Measurements from ENCODE around the gene ERC1. TPM values are rescaled to one million over a fixed set of nuclear protein-coding genes. Genes with fewer than 3 reads are reported as not detected.

The ERC1 gene
- total and polyA plus RNA-seq, 7 donors, result 4.0 to 35.6 (median 29.4) TPM

DNA sequence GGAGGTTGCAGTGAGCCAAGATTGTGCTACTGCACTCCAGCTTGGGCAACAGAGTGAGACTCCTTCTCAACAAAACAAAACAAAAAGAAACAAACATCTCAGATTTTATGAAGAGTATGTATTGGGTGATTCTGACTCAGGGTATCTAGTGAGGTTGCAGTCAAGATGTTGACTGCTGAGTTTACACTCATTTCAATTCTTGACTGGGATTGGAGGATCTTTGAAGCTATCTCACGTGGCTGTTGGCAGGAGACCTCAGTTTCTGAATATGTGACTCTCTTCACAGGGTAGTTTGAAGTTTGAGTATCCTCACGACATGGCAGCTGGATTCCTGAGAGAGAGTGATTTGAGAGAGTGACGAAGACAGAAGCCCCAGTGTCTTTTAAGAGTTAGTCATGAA lies 29.4 kb downstream of the ERC1 start:
- Histone ChIP-seq H3K36me3 (ENCODE audit: insufficient read depth in 1 of 2, low read depth in 1 of 2) (no peaks in the 10 kb centered on the region), H3K27ac (no peak overlapping the region), H3K4me3 (no peak overlapping the region), H3K4me1 (peaks cover 18% of the 10 kb centered on the region), H3K27me3 (ENCODE audit: insufficient read depth in 3 of 3, low read length in 2 of 3) (no peaks in the 10 kb centered on the region), H3K9me3 (no peaks in the 10 kb centered on the region)
- 83 to 94% (median 89%) methylated on average over 3 of the region's 3 CpGs for WGBS, 3 donors
- ATAC-seq, result no peak
- TF ChIP-seq CTCF (IDR thresholded peaks at IDR 0.05), result no peak
- no peak for DNase-seq
- intact Hi-C loops (cut with DNase I), result loop anchor here in 1 of 2 donors (5.0 kb wide), 1 partner anchor 573 kb away; no protein-coding TSS in a partner anchor

DNA sequence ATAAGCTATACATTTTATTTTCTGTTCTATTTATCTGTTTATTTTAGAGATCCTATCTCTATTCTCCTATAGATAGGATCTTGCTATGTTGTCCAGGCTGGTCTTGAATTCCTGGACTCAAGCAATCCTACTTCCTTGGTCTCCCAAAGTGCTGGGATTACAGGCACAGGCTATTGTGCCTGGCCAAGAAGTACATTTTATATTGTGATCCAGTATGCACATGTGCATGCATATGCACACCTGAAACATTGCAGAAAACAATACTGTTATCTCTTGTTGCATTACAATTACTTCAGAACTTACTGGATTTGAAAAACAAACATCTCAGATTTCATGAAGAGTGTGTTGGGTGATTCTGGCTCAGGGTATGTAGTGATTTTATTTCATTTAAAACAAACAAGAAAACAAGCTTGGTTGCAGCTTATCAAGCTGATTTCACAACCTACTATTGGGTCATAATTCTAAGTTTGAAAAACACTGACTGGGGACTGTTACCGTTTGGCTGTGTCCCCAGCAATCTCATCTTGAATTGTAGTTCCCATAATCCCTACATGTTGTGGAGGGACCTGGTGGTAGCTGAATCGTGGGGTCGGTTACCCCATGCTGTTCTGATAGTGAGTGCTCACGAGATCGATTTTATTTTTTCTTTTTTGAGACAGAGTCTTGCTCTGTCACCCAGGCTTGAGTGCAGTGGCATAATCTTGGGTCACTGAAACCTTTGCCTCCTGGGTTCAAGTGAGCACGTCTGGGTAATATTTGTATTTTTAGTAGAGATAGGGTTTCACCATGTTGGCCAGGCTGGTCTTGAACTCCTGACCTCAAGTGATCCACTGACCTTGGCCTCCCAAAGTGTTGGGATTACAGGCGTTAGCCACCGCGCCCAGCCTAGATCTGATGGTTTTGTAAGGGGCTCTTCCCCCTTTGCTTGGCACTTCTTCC lies 31.3 kb downstream of the ERC1 start:
- intact Hi-C loops (cut with DNase I), result loop anchor here in 1 of 2 donors (5.0 kb wide), 1 partner anchor 575 kb away; no protein-coding TSS in a partner anchor
- peaks cover 16% of the 10 kb centered on the region for H3K4me1 ChIP-seq
- peaks cover 1 to 2% of the 10 kb centered on the region in 2 donors for H3K36me3 ChIP-seq (ENCODE audit: insufficient read depth in 1 of 2, low read depth in 1 of 2)
- no peaks in the 10 kb centered on the region for H3K27me3 ChIP-seq (ENCODE audit: insufficient read depth in 3 of 3, low read length in 2 of 3)
- 80 to 90% (median 85%) methylated on average over 9 of the region's 9 CpGs for WGBS, 3 donors
- no peak overlapping the region for H3K4me3 ChIP-seq
- DNase-seq (no peak), ATAC-seq (peak in 1 of 4 donors; percentile 24)
- no peak for TF ChIP-seq CTCF (IDR thresholded peaks at IDR 0.05)
- H3K9me3 ChIP-seq, result no peaks in the 10 kb centered on the region
- no peak overlapping the region for H3K27ac ChIP-seq

DNA sequence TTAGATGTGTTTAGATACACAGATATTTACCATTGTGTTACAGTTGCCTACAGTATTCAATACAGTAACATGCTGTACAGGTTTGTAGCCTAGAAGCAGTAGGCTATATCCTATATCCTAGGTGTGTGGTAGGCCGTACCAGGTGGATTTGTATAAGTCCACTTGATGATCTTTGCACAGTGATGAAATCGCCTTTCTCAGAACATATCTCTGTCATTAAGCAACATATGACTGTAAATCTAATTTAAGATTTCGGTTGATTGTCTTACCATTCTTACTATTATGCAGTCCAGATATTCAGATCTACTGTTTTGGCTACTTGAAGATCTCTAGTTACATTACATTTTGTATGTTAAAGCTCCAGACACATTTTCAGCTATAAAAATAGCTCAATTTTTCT lies 39.8 kb downstream of the ERC1 start:
- no peak overlapping the region for H3K4me3 ChIP-seq
- WGBS, 3 donors, result 91 to 93% (median 92%) methylated on average over 3 of the region's 3 CpGs
- intact Hi-C loops (cut with DNase I), result no loop called here

GRCh38 chr12:1034243-1034642 lies 43.2 kb downstream of the ERC1 start:
- no peak overlapping the region for H3K4me3 ChIP-seq
- intact Hi-C loops (cut with DNase I), result no loop called here
- H3K4me1 ChIP-seq, result peaks cover 7% of the 10 kb centered on the region
- 97 to 98% (median 98%) methylated on average over 3 of the region's 3 CpGs for WGBS, 3 donors
- ATAC-seq, result no peak
- H3K27me3 ChIP-seq (ENCODE audit: insufficient read depth in 3 of 3, low read length in 2 of 3), result no peaks in the 10 kb centered on the region
- H3K9me3 ChIP-seq, result no peaks in the 10 kb centered on the region
- no peak overlapping the region for H3K27ac ChIP-seq
- DNase-seq, result no peak
- peaks cover 0 to 16% of the 10 kb centered on the region in 2 donors for H3K36me3 ChIP-seq (ENCODE audit: insufficient read depth in 1 of 2, low read depth in 1 of 2)
- TF ChIP-seq CTCF (IDR thresholded peaks at IDR 0.05), result no peak

More for the DNA sequence above, 39.8 kb downstream of the ERC1 start:
- no peaks in the 10 kb centered on the region for H3K27me3 ChIP-seq (ENCODE audit: insufficient read depth in 3 of 3, low read length in 2 of 3)
- no peaks in the 10 kb centered on the region for H3K9me3 ChIP-seq
- peaks cover 7% of the 10 kb centered on the region for H3K4me1 ChIP-seq
- ATAC-seq (peak in 3 of 4 donors; percentile 64 to 75 (median 73)), DNase-seq (no peak)
- no peak overlapping the region for H3K27ac ChIP-seq
- H3K36me3 ChIP-seq (ENCODE audit: insufficient read depth in 1 of 2, low read depth in 1 of 2), result peaks cover 2 to 35% of the 10 kb centered on the region in 2 donors
- TF ChIP-seq CTCF (IDR thresholded peaks at IDR 0.05), result no peak
